Activated naive CD8-positive, alpha-beta T cell (primary cell): ENCODE results near the gene TP53AIP1.

ENCODE experiments used
- H3K27ac Mint-ChIP-seq: one replicate; pipeline ENCODE4 v1.8.0; 2021; ENCODE audit warnings: mixed read lengths
- H3K27me3 Mint-ChIP-seq: one replicate; pipeline ENCODE4 v1.8.0; 2021; ENCODE audit warnings: mixed read lengths
- H3K36me3 Mint-ChIP-seq: one replicate; pipeline ENCODE4 v1.8.0; 2021; ENCODE audit warnings: mixed read lengths
- H3K4me1 Mint-ChIP-seq: one replicate; pipeline ENCODE4 v1.8.0; 2021; ENCODE audit warnings: low read depth, mixed read lengths
- H3K4me3 Mint-ChIP-seq: one replicate; pipeline ENCODE4 v1.8.0; 2021; ENCODE audit warnings: mild to moderate bottlenecking, mixed read lengths
- H3K9me3 Mint-ChIP-seq: one replicate; pipeline ENCODE4 v1.8.0; 2021; ENCODE audit warnings: low read depth, mixed read lengths

TP53AIP1 gene

GRCh38 chr11:128938156-128938885, 4.3 kb downstream of the TP53AIP1 start:
- Mint-ChIP-seq H3K27ac (no peak overlapping the region), H3K27me3 (no peaks in the 10 kb centered on the region), H3K4me1 (no peaks in the 10 kb centered on the region), H3K9me3 (no peaks in the 10 kb centered on the region), H3K4me3 (no peak overlapping the region), H3K36me3 (no peaks in the 10 kb centered on the region)

- Mint-ChIP-seq H3K27me3 (no peaks in the 10 kb centered on the region), H3K4me1 (no peaks in the 10 kb centered on the region), H3K36me3 (no peaks in the 10 kb centered on the region), H3K27ac (no peak overlapping the region), H3K9me3 (no peaks in the 10 kb centered on the region), H3K4me3 (no peak overlapping the region)
Measured at GRCh38 chr11:128937480-128937879, 5.2 kb downstream of the TP53AIP1 start.

- Mint-ChIP-seq H3K4me1 (no peaks in the 10 kb centered on the region), H3K27ac (no peak overlapping the region), H3K27me3 (no peaks in the 10 kb centered on the region), H3K36me3 (no peaks in the 10 kb centered on the region), H3K4me3 (no peak overlapping the region), H3K9me3 (no peaks in the 10 kb centered on the region)
Measured at GRCh38 chr11:128936606-128937251, 5.9 kb downstream of the TP53AIP1 start.

GRCh38 chr11:128934926-128935325, 7.7 kb downstream of the TP53AIP1 start:
- H3K9me3 Mint-ChIP-seq: no peaks in the 10 kb centered on the region
- H3K27ac Mint-ChIP-seq: no peak overlapping the region
- H3K4me3 Mint-ChIP-seq: no peak overlapping the region
- H3K27me3 Mint-ChIP-seq: no peaks in the 10 kb centered on the region
- no peaks in the 10 kb centered on the region for H3K4me1 Mint-ChIP-seq
- H3K36me3 Mint-ChIP-seq: no peaks in the 10 kb centered on the region

- H3K4me3 Mint-ChIP-seq: no peak overlapping the region
- H3K27me3 Mint-ChIP-seq: peaks cover under 1% of the 10 kb centered on the region
- no peaks in the 10 kb centered on the region for H3K36me3 Mint-ChIP-seq
- H3K27ac Mint-ChIP-seq: no peak overlapping the region
- H3K9me3 Mint-ChIP-seq: no peaks in the 10 kb centered on the region
- no peaks in the 10 kb centered on the region for H3K4me1 Mint-ChIP-seq
Measured at GRCh38 chr11:128934351-128934750, 8.3 kb downstream of the TP53AIP1 start.

GRCh38 chr11:128933481-128934178, 9.0 kb downstream of the TP53AIP1 start:
- Mint-ChIP-seq H3K4me3 (no peak overlapping the region), H3K27me3 (peaks cover 2% of the 10 kb centered on the region), H3K4me1 (peaks cover under 1% of the 10 kb centered on the region), H3K27ac (no peak overlapping the region), H3K36me3 (no peaks in the 10 kb centered on the region), H3K9me3 (no peaks in the 10 kb centered on the region)

- Mint-ChIP-seq H3K36me3 (no peaks in the 10 kb centered on the region), H3K4me1 (peaks cover 8% of the 10 kb centered on the region), H3K4me3 (no peak overlapping the region), H3K27me3 (peaks cover 2% of the 10 kb centered on the region), H3K9me3 (no peaks in the 10 kb centered on the region), H3K27ac (no peak overlapping the region)
Measured at GRCh38 chr11:128931668-128932067, 11.0 kb downstream of the TP53AIP1 start.

- peaks cover 8% of the 10 kb centered on the region for H3K4me1 Mint-ChIP-seq
- no peak overlapping the region for H3K4me3 Mint-ChIP-seq
- H3K27me3 Mint-ChIP-seq: peaks cover 2% of the 10 kb centered on the region
- H3K36me3 Mint-ChIP-seq: no peaks in the 10 kb centered on the region
- no peaks in the 10 kb centered on the region for H3K9me3 Mint-ChIP-seq
- H3K27ac Mint-ChIP-seq: no peak overlapping the region
Measured at GRCh38 chr11:128931066-128931465, 11.6 kb downstream of the TP53AIP1 start.

- peaks cover 2% of the 10 kb centered on the region for H3K27me3 Mint-ChIP-seq
- no peak overlapping the region for H3K4me3 Mint-ChIP-seq
- H3K9me3 Mint-ChIP-seq: no peaks in the 10 kb centered on the region
- H3K36me3 Mint-ChIP-seq: no peaks in the 10 kb centered on the region
- H3K4me1 Mint-ChIP-seq: peaks cover 8% of the 10 kb centered on the region
- H3K27ac Mint-ChIP-seq: no peak overlapping the region
Measured at GRCh38 chr11:128929991-128930390, 12.7 kb downstream of the TP53AIP1 start.

GRCh38 chr11:128929468-128929867, 13.2 kb downstream of the TP53AIP1 start:
- Mint-ChIP-seq H3K9me3 (no peaks in the 10 kb centered on the region), H3K27ac (no peak overlapping the region), H3K4me1 (peaks cover 8% of the 10 kb centered on the region), H3K4me3 (no peak overlapping the region), H3K27me3 (peaks cover 2% of the 10 kb centered on the region), H3K36me3 (no peaks in the 10 kb centered on the region)

GRCh38 chr11:128928400-128928799, 14.3 kb downstream of the TP53AIP1 start:
- peaks cover 2% of the 10 kb centered on the region for H3K27me3 Mint-ChIP-seq
- peaks cover 8% of the 10 kb centered on the region for H3K4me1 Mint-ChIP-seq
- peak overlapping the region; percentile 0 for H3K4me3 Mint-ChIP-seq
- no peaks in the 10 kb centered on the region for H3K36me3 Mint-ChIP-seq
- no peaks in the 10 kb centered on the region for H3K9me3 Mint-ChIP-seq
- H3K27ac Mint-ChIP-seq: no peak overlapping the region

- Mint-ChIP-seq H3K4me3 (no peak overlapping the region), H3K9me3 (no peaks in the 10 kb centered on the region), H3K27ac (no peak overlapping the region), H3K4me1 (peaks cover 8% of the 10 kb centered on the region), H3K36me3 (no peaks in the 10 kb centered on the region), H3K27me3 (peaks cover 2% of the 10 kb centered on the region)
Measured at GRCh38 chr11:128927683-128928336, 14.9 kb downstream of the TP53AIP1 start.

- H3K27me3 Mint-ChIP-seq: peaks cover 2% of the 10 kb centered on the region
- H3K4me1 Mint-ChIP-seq: peaks cover 8% of the 10 kb centered on the region
- no peak overlapping the region for H3K4me3 Mint-ChIP-seq
- no peaks in the 10 kb centered on the region for H3K36me3 Mint-ChIP-seq
- no peak overlapping the region for H3K27ac Mint-ChIP-seq
- no peaks in the 10 kb centered on the region for H3K9me3 Mint-ChIP-seq
Measured at GRCh38 chr11:128927108-128927461, 15.6 kb downstream of the TP53AIP1 start.

- peaks cover 8% of the 10 kb centered on the region for H3K4me1 Mint-ChIP-seq
- no peaks in the 10 kb centered on the region for H3K9me3 Mint-ChIP-seq
- H3K4me3 Mint-ChIP-seq: no peak overlapping the region
- H3K27me3 Mint-ChIP-seq: peaks cover 2% of the 10 kb centered on the region
- H3K36me3 Mint-ChIP-seq: no peaks in the 10 kb centered on the region
- H3K27ac Mint-ChIP-seq: no peak overlapping the region
Measured at GRCh38 chr11:128926437-128927107, 16.1 kb downstream of the TP53AIP1 start.
